GM12801 (cell line): ENCODE measurements around the gene FADS3.

ENCODE experiments used
- CTCF ChIP-seq: IDR thresholded peaks from one replicate; pipeline ENCODE4 v1.5.1; 2011; ENCODE audit warnings: control low read depth; ENCODE audit not compliant: insufficient read length; ENCODE audit errors: extremely low read depth

Gene FADS3

DNA sequence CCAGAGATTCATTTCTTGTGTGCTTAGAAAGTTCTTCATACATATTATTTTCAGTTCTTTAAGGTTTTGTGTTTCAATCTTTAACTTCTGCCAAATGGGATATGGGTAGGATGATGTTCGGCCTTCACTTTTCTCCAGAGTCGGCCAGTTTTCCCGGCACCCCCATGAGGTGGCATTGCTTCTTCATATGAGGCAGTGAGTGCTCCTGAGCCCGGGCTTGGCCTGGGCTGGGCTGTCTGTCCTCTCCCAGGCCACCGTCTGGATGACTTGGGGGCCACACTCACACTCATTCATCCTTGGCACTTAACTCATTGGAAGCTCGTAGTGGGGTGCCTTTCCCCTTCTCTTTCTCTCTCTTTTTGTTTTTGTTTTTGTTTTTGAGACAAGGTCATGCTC, 39.4 kb downstream of the FADS3 start:
- no peak for TF ChIP-seq CTCF

- TF ChIP-seq CTCF: no peak
Observed at GRCh38 chr11:61851113-61851899, 40.0 kb downstream of the FADS3 start.

- no peak for TF ChIP-seq CTCF
Observed at GRCh38 chr11:61850687-61851086, 40.7 kb downstream of the FADS3 start.

DNA sequence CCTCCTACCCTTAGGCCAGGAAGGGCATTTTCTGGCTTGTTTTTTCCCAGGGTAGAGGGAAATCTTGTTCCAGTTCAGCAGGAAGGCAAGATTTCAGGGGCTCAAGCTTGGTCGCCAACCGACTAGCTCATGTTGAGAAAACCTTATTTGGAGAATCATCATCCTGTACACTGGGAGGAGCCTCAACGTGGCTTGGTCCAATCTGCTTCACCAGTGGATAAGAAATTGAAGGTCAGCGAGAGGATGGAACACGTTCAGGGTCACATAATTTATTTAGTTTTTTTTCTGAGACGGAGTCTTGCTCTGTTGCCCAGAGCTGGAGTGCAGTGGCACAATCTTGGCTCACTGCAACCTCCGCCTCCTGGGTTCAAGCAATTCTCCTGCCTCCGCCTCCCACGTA, 42.7 kb downstream of the FADS3 start:
- TF ChIP-seq CTCF: no peak

GRCh38 chr11:61847914-61848581, 43.3 kb downstream of the FADS3 start:
- no peak for TF ChIP-seq CTCF

GRCh38 chr11:61846362-61847020, 44.9 kb downstream of the FADS3 start:
- no peak for TF ChIP-seq CTCF

DNA sequence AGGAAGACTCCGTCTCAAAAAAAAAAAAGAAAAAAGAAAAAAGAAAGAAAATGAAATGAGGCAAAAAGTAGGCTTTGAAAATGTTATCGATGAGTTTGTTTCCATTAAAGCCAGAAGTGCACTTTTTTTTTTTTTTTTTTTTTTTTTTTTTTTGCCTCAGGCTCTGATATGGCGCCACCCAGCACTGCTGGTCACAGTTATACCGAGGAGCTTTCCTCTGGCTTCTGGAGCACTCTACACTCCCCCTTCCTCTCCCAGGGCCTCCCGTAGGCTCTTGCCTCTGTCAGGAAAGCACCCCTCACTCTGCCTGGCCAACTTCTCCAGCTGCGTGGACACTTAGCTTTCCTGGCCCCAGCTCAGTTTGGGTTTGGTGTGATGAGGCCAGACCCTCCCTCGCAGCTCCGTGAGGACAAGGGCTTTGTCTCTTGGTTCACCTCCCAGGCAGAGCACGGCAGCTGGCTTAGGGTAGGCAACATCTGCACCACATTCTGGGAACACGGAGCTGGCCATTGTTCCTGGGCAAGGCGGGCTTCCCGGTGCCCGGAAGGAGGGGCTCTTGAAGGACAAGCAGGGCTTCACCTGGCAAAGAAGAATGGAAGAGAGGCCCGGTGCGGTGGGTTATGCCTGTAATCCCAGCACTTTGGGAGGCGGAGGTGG, 46.3 kb downstream of the FADS3 start:
- TF ChIP-seq CTCF: no peak
